SIG-M5 treated with dmso at 0.1 percent for 504 hours (cell line): ENCODE measurements around the gene CAPN15.

ENCODE experiments used
- DNase-seq: peaks from one replicate; lab custom pipeline; 2025; ENCODE audit not compliant: unreplicated experiment; lab: John Stamatoyannopoulos, UW

The CAPN15 gene

DNA sequence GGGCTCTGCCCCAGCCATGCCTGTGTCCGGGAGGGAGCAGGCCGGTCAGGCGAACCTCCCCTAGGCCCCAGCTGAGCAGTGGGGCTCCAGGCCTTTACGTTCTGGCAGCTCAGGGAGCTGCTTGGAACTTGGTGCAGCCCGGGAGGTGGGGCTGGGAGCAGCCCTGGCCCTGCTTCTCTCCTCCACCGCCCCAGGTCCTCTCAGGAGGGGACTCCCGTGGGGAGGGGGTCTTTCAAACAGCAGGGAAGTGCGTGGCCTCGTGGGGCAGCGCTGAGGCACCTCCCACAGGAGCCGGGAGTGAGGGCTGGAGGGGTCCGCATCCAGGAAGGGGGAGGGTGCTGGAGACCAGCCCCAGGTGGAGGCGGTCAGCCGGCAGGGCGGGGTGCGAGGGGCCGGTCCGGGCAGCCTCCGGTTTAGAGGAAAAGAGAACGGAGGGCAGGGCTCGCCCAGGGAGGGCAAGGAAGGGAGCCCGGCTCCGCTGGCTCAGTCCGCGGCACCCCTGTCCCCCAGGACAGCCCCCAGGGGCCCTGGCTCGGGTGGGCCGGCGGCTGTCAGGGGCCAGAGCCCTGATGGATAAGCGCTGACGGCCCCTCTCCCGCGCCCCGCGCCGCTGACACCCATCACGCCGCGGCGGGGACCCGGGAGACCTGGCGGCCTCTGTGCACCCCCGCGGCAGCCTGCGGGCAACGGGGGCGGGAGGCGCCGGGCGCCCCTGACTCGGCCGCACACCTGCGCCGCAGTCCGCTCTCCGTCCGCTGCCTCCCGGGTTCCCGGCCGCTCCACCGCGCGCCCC is 32.1 kb downstream of the CAPN15 start:
- no peak for DNase-seq

DNA sequence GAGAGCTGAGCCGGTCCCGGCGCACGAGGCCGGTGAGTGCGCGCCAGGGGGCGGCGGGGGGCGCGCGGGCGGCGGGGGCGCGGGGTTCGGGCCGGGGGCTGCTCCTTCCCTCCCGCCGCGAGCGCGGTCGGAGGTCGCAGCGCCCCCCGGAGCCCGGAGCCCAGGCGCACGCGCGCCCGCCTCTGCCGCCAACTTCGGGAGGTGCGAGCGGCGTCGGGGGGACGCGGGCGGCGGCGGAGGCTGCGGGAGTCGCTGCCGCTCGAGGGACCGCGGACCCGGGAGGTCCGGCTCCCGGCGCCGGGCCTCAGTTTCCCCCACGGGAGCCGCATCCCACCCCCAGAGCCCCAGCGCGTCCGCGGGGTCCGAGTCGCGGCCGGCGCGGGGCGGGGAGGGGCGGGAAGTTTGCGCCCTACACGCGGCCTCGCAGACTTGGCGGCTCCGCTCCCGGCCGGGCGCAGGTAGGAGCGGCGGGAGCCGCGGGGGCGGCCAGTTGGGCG is 32.7 kb downstream of the CAPN15 start, which contains the start of gene PRR35:
Gene PRR35 (plus strand): TSS at position 191 of the 497 bp plus-strand sequence. CDS start 2,901 bp downstream, outside the sequence.
- DNase-seq = no peak

GRCh38 chr16:560701-561412 is 33.3 kb downstream of the CAPN15 start:
- no peak for DNase-seq

DNA sequence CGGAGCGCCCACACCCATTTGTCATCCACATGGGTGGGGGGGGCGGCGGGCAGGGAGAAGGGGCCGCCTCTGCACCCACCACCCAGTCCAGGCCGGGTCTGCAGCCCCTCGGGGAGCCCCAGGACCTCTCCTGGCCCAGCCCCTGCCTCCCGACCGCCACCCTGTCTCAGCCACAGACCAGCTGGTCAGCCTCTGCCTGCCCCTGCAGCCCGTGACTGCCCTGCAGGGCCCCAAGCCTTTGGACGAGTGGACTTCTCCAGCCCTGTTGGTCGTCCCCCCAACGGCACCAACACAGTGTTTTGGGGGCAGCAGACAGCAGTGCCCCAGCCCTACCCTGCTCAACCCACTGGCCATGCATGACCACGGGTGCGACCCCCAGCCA is 33.9 kb downstream of the CAPN15 start:
- DNase-seq = no peak

GRCh38 chr16:561957-562938 is 34.7 kb downstream of the CAPN15 start:
- DNase-seq = no peak

GRCh38 chr16:563072-563644 is 35.6 kb downstream of the CAPN15 start:
- no peak for DNase-seq

DNA sequence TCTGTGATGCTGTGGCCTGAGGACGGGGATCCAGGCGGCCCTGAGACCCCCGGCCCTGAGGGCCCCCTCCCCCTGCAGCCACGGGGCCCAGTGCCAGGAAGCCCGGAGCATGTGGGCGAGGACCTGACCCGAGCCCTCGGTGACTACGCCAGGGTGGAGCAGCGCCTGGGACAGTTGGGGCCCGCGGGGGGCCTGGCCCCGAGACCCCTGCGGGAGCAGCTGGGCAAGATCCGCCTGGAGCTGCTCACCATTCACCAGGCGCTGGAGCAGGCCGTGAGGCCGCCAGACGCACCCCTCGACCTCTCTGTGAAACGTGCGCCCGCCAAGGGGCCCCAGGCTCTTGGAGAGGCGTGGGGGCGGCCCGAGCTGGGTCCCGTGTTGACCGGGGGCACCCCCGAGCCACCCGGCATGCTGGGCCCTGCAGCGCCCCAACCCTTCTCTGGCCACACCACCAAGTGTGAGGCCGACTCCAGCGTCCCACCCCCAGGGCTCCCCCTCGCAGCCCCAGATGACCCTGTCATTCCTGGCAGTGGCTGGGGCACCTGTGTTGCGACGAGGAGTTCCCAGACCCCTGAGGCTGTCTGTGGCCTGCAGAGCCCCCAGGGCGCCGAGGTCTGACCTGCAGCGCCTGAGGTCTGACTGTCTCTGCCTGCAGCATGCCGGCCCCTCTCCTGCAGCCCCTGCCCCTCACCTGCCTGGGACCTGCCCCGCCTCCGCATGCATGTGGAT is 37.3 kb downstream of the CAPN15 start:
- DNase-seq = no peak

- no peak for DNase-seq
Measured at GRCh38 chr16:565419-566330, 38.2 kb downstream of the CAPN15 start.

- peak; percentile 58 for DNase-seq
Measured at GRCh38 chr16:566475-567372, 39.2 kb downstream of the CAPN15 start, which contains the start of gene NHLRC4. TSS of gene NHLRC4 (plus strand) at chr16:567005. CDS start at chr16:568048, 1,043 bp downstream.

- DNase-seq = no peak
Measured at GRCh38 chr16:567373-568256, 40.1 kb downstream of the CAPN15 start.

DNA sequence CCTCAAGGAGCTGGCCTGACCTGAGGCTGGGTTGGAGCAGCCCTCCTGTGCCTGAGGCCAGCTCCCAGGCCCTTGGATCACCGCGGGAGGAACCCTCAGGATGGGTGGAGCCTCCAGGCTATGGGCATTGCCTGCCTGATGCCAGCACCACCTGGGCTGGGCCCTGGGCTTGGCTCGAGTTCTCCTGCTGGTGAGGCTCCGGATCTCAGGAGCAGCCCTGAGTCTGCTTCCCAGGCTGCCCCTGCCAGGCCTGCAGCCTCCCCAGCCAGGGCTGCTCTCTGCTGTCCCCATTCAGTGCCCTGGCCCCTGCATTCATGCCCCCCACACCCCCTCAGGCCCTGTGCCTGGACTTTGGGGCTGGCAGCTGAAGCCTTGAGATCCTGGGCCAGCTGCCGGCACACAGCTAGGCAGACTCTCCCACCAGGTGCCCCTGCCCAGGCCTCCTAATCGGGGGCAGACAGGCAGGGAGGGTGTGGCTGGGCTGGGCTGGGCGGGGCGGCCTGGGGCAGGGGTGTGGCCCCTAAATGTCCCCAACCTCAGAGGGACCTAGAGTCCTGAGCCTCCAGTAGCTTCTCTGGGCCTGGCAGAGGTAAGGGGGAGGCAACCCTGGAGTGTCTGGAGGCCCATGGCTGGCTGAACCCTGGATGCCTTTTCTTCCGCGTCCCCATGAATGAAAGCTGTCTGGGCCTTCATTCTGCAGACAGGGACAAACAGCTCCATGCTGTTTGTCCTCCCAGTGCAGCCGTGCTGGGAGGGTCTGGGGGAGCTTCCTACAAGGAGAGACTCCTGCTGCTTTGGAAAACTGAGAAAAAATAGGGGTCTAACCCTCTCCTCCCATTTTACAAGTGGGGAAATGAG is 41.1 kb downstream of the CAPN15 start:
- DNase-seq = no peak

DNA sequence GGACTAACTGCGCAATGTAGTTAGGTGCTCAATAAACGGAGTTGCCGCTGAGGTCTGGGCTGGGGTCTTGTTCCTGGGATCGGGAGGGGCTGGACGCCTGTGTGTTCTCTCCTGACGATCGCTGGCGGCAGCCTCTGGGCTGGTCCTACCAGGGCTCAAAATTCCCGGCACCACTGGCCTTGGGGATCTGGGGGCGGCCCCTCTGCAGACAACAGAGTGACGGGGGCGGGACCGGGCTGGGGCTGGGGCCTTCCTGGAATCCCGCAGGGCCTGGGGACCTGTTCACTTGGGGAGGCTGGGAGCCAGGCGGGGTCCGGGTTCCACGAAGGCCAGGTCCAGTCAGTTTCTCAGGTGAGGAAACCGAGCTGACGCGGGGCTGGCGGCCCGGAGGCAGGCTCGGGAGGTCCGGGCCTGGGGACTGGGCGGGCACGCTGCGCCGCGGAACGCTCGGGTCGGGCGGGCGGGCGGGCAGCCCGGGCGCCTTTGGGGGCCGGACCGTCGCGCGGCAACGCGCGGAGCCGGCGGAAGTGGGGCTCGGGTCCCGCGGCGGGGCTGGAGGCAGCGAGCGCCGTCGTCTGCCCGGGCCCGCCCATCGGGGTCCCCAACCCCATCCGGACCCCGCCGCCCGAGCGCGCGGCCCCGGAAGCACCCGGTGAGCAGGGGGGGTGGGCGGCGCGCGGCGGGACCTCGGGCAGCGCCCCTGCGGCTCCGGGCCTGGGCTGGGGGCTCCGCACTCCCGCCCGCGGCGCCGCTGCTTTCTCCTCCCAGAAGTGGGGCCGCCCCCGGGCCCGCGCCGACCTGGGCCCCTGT is 42.1 kb downstream of the CAPN15 start, which contains the start of gene PIGQ:
Gene PIGQ (plus strand): TSS at position 524 of the 810 bp plus-strand sequence. CDS start 4,107 bp downstream, outside the sequence.
- DNase-seq = peak; percentile 25

DNA sequence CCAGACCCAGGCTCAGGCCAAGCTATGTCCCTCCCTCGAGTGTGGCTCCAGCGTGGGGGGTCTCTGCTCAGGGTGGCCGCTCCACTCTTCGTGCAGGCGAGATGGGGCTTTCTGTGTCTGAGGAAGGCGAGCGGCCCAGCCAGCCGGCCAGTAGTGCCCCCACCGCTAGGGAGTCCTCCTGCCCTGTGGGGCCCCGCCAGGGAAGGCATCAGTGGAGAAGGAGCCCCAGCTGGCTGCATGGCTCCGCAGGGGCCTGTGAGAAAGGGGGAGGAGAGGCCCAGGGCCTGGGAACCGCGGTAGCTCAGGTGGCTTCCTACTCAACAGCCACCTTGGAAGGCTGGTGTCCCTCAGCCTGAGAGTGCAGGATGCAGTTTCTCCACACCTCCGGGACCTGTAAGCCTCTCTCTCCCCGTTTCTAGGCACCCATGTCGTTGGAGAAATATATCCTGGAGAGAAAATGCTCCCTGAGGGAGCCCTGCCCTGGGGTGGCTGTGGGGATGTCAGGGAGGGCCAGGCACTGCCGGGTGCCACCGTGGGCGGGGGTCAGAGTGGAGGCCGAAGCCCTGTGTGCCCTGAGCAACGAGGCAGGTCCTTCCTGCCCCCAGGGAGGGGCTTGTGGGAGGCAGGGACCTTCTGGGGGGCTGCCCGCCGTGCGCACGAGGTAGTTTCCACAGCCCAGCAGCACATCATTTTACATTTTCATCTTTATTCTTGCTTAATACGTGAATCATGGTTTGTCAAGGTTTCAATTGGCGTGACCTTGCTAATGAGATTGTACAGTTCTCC is 45.5 kb downstream of the CAPN15 start:
- DNase-seq = no peak
